GM13976 (cell line): Measurements from ENCODE around the gene MTAP.

Experiments used
- DNase-seq: peaks from one replicate; pipeline ENCODE4 v3.0.0; 2012; ENCODE audit warnings: low spot score
- in situ Hi-C: fragments of 300-500 bp; cut with MboI; formaldehyde crosslinking; loops from one replicate; pipeline ENCODE4 v1.12.0; 2022; ENCODE audit warnings: low sequenced_read_pairs, mixed read lengths, inconsistent platforms; ENCODE audit not compliant: unreplicated experiment
- TF ChIP-seq, protein P1 (sequence below): IDR thresholded peaks from 2 replicates; pipeline ENCODE4 v1.5.1; 2012; ENCODE audit warnings: borderline replicate concordance, mild to moderate bottlenecking; ENCODE audit not compliant: insufficient read depth; ENCODE audit errors: extremely low read depth, missing control alignments, control extremely low read depth

MTAP gene

DNA sequence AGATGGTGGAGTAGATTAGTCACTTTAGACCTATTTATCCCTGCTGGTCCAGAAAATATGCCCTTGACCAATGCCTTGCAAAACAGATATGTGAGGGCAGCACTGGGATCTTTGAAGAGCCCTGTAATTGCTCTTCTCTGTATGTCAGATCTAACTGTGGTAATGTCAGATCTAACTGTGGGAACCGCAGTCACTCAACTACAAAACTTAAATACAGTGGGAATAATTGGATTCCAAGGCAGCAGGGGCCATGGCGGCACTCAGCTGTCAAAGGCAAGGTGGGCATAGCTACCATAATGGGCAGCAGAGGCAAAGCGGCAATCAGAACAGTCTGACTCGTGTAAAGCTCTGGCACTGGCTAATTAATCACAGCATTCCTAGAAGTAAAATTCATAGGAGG lies 46.2 kb downstream of the MTAP start:
- no peak for DNase-seq
- in situ Hi-C loops: no loop called here
- TF ChIP-seq, protein P1, sequence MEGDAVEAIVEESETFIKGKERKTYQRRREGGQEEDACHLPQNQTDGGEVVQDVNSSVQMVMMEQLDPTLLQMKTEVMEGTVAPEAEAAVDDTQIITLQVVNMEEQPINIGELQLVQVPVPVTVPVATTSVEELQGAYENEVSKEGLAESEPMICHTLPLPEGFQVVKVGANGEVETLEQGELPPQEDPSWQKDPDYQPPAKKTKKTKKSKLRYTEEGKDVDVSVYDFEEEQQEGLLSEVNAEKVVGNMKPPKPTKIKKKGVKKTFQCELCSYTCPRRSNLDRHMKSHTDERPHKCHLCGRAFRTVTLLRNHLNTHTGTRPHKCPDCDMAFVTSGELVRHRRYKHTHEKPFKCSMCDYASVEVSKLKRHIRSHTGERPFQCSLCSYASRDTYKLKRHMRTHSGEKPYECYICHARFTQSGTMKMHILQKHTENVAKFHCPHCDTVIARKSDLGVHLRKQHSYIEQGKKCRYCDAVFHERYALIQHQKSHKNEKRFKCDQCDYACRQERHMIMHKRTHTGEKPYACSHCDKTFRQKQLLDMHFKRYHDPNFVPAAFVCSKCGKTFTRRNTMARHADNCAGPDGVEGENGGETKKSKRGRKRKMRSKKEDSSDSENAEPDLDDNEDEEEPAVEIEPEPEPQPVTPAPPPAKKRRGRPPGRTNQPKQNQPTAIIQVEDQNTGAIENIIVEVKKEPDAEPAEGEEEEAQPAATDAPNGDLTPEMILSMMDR: no peak

DNA sequence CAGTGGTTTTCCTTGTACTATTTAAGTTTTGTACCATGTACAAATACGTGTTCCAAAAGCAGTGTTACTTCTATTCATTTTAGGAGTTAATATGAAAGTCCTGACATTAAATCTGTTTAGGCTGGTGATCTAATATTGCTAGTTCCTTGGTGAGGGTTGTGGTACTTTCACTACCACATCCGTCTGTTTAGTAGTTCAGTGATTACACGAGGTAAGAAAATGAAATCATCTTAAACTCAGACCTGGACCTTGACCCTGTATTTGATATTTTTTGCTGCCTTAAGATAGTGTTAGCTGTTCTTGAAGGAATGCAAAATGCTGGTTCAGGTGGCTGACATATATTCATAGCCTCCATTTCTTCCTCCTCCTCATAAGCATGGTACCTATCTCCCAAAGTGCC lies 50.3 kb downstream of the MTAP start:
- in situ Hi-C loops: no loop called here
- peak; percentile 45 for DNase-seq
- TF ChIP-seq, protein P1: no peak

DNA sequence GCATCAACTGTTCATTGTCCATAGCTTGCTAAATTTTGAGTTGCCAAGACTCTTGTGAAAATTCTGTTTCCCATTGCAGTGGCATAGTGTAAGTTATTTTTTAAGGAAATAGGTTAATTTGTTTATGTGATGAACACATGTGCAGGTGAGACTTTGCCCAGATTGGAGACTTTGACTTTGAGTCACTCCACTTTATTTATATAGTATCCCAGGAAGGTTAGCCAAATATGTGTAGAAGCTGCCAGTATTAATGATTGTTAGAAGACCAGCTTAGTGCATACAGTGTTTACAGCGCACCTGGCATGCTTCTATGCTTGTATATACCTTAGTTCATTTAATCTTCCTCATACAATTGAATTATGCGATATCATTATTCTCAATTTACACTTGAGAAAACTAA lies 51.0 kb downstream of the MTAP start:
- in situ Hi-C loops: no loop called here
- no peak for DNase-seq
- TF ChIP-seq, protein P1: no peak

DNA sequence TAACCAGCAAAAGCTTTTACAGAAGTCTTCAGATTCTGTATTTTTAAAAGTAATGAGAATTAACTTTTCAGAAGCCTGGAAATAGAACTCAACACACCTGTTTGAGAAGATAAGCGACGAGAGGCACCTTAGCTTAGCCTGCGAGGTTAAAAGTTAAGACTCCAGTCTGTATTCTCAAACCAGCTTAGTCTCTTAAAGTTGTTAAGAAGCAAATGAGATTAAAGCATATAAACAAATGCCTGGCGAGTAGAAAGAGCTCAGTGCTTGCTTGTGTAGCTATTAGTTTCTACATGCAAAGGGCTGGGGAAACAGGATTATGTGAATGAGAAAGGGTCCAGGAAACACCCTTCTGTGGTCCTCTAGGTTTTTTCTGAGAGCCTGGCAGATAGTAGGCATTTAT lies 51.7 kb downstream of the MTAP start:
- TF ChIP-seq, protein P1: no peak
- DNase-seq: no peak
- in situ Hi-C loops: no loop called here

DNA sequence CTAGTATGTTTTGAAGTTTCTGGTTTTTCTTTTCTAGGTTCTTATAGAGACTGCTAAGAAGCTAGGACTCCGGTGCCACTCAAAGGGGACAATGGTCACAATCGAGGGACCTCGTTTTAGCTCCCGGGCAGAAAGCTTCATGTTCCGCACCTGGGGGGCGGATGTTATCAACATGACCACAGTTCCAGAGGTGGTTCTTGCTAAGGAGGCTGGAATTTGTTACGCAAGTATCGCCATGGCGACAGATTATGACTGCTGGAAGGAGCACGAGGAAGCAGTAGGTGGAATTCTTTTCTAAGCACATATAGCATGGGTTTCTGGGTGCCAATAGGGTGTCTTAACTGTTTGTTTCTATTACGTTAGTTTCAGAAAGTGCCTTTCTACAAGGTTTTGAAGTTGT lies 52.2 kb downstream of the MTAP start:
- DNase-seq: no peak
- in situ Hi-C loops: no loop called here
- TF ChIP-seq, protein P1: no peak

DNA sequence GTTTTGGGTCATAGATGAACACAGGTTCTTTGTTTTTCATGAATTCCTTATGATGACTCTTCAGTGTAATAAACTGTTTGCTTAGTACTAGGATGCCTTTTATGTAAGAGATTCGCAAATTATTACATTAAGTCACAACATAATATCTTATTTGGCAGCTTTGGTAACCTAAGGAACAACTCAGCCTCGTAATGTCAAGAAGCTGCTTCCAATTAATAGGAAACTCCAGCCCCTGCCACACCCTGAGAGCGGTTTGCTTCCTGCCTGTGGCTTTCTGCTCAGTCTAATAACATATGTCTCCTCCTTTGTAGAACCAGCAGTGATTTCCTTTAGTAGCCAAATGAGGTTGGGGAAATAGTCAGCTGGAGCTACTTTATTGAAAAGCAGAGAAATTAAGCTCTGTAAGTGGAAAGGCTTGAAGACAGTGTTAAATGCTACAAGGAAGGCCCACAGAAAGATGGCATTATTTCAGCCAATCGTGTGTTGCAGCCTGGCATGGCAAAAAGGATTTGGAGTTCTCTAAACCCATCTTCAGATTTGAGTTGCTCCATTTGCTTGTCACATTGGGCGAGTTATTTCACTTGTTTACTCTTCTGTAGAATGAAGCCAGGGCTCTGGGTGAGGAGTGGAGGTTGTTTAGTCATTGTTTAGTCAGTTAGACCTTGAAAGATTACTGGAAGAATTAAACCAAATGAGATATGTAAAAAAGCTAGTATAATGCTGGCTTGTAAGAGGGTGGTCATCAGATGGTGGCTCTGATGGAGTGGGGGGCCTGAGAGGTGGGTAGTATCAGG lies 54.1 kb downstream of the MTAP start:
- in situ Hi-C loops: no loop called here
- TF ChIP-seq, protein P1: no peak
- DNase-seq: no peak
